ENCODE measurements around the gene DYNC1LI1.

GRCh38 chr3:32556332-32556731 lies 14.3 kb downstream of the DYNC1LI1 start:
- TF ChIP-seq POLR2A (IDR thresholded peaks at IDR 0.05) (no peak), CTCF (IDR thresholded peaks at IDR 0.05 in 4 of 5, conservative IDR thresholded peaks at IDR 0.05 in 1 of 5) (no peak)

All from gastrocnemius medialis (tissue), 4 donors.